NOMO-1 treated with DMSO at 0.1 percent for 48 hours (cell line): Measurements from ENCODE around the gene SARS1.

ENCODE experiments used
- DNase-seq: peaks from one replicate; lab custom pipeline; 2025; ENCODE audit not compliant: unreplicated experiment; lab: John Stamatoyannopoulos, UW

Gene SARS1

DNA sequence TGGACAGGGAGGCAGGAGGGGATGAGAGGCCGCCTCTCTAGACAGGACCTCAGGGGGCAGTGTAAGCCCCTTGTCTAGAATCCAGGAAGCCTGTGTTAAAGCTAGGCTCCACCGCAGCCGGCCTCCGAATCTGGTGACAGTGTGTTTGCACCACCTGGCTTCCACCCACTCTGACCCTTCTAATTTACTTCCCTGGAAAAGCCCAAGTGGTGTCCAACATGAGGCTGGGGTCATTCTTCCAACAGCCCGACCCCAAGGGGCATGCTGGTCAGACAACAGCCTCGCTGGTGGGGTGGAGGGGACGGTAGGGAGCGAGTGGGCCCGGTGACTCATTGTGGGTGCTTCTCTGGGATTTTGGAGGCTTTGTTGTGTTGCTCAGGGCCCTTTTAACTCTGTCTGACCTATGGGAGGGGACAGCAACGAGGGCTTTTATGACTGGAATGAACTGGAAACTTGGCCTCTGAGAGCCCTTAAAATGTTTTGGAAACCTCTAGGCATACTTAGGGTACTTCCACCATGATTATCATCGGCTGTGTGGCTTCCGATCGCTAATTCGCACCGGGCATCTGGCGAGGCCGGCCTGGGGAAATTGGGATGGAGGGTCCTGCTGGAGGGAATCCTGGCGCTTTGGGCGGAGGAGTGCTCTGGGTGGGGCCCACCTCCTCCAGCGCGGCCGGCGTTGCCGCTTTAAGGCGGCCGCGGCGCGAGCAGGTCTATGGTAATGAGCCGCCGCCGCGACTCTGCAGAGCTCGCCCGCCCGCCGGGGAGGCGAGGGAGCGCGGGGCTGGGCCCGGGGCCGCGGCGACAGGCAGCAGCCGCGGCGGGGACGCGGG lies 35.3 kb downstream of the SARS1 start, which contains the start of gene CELSR2:
Gene CELSR2, plus strand, starts transcription at position 743 of the 833 bp plus-strand sequence. CDS start 541 bp downstream, outside the sequence.
- peak; percentile 46 for DNase-seq

DNA sequence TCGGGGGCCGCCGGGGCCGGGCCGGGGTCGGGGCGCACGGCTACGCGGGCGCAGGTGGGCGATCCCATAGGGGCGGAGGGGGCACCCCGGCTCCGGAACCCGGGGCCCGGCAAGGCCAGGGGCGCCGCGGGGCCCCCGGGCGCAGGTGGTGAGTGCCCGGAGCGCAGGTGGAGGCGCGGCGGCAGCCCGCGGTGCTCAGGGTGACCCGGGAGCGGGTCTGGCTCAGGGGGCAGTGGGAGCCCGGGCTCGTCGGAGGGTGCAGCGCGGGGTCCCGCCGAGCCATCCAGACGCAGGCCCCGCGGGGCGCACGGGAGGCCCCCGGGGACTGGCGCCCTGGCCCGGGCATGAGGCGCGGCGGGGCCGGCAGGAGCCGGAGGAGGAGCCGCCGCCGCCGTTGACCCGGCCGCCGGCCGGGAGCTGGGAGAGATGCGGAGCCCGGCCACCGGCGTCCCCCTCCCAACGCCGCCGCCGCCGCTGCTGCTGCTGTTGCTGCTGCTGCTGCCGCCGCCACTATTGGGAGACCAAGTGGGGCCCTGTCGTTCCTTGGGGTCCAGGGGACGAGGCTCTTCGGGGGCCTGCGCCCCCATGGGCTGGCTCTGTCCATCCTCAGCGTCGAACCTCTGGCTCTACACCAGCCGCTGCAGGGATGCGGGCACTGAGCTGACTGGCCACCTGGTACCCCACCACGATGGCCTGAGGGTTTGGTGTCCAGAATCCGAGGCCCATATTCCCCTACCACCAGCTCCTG lies 36.1 kb downstream of the SARS1 start:
- no peak for DNase-seq

DNA sequence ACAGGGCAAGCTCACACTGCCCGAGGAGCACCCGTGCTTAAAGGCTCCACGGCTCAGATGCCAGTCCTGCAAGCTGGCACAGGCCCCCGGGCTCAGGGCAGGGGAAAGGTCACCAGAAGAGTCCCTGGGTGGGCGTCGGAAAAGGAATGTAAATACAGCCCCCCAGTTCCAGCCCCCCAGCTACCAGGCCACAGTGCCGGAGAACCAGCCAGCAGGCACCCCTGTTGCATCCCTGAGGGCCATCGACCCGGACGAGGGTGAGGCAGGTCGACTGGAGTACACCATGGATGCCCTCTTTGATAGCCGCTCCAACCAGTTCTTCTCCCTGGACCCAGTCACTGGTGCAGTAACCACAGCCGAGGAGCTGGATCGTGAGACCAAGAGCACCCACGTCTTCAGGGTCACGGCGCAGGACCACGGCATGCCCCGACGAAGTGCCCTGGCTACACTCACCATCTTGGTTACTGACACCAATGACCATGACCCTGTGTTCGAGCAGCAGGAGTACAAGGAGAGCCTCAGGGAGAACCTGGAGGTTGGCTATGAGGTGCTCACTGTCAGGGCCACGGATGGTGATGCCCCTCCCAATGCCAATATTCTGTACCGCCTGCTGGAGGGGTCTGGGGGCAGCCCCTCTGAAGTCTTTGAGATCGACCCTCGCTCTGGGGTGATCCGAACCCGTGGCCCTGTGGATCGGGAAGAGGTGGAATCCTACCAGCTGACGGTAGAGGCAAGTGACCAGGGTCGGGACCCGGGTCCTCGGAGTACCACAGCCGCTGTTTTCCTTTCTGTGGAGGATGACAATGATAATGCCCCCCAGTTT lies 36.9 kb downstream of the SARS1 start:
- no peak for DNase-seq

DNA sequence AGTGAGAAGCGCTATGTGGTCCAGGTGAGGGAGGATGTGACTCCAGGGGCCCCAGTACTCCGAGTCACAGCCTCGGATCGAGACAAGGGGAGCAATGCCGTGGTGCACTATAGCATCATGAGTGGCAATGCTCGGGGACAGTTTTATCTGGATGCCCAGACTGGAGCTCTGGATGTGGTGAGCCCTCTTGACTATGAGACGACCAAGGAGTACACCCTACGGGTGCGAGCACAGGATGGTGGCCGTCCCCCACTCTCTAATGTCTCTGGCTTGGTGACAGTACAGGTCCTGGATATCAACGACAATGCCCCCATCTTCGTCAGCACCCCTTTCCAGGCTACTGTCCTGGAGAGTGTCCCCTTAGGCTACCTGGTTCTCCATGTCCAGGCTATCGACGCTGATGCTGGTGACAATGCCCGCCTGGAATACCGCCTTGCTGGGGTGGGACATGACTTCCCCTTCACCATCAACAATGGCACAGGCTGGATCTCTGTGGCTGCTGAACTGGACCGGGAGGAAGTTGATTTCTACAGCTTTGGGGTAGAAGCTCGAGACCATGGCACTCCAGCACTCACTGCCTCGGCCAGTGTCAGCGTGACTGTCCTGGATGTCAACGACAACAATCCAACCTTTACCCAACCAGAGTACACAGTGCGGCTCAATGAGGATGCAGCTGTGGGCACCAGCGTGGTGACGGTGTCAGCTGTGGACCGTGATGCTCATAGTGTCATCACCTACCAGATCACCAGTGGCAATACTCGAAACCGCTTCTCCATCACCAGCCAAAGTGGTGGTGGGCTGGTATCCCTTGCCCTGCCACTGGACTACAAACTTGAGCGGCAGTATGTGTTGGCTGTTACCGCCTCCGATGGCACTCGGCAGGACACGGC lies 37.8 kb downstream of the SARS1 start:
- no peak for DNase-seq

DNA sequence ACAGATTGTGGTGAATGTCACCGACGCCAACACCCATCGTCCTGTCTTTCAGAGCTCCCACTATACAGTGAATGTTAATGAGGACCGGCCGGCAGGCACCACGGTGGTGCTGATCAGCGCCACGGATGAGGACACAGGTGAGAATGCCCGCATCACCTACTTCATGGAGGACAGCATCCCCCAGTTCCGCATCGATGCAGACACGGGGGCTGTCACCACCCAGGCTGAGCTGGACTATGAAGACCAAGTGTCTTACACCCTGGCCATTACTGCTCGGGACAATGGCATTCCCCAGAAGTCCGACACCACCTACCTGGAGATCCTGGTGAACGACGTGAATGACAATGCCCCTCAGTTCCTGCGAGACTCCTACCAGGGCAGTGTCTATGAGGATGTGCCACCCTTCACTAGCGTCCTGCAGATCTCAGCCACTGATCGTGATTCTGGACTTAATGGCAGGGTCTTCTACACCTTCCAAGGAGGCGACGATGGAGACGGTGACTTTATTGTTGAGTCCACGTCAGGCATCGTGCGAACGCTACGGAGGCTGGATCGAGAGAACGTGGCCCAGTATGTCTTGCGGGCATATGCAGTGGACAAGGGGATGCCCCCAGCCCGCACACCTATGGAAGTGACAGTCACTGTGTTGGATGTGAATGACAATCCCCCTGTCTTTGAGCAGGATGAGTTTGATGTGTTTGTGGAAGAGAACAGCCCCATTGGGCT lies 38.6 kb downstream of the SARS1 start:
- no peak for DNase-seq

DNA sequence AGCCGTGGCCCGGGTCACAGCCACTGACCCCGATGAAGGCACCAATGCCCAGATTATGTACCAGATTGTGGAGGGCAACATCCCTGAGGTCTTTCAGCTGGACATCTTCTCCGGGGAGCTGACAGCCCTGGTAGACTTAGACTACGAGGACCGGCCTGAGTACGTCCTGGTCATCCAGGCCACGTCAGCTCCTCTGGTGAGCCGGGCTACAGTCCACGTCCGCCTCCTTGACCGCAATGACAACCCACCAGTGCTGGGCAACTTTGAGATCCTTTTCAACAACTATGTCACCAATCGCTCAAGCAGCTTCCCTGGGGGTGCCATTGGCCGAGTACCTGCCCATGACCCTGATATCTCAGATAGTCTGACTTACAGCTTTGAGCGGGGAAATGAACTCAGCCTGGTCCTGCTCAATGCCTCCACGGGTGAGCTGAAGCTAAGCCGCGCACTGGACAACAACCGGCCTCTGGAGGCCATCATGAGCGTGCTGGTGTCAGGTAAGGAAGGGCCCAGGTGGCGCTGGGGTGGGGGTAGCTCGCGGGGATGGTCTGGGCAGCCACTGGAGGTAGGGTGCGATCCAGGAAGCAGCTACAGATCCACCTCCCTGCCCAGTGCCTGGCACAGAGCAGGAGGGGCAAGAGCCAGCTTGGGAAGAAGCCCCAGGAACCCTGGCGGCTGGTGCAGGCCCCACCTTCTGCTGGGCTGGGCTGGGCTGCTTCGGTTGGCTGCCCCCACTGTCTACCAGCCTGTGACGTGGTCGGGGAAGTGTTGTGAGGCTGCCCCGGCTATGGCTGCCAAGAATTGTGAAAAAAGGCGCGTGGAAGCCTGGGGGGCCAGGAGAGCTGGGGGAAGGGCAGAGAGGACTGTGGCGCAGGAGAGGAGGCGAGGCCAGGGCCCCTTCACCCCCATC lies 39.4 kb downstream of the SARS1 start:
- no peak for DNase-seq

DNA sequence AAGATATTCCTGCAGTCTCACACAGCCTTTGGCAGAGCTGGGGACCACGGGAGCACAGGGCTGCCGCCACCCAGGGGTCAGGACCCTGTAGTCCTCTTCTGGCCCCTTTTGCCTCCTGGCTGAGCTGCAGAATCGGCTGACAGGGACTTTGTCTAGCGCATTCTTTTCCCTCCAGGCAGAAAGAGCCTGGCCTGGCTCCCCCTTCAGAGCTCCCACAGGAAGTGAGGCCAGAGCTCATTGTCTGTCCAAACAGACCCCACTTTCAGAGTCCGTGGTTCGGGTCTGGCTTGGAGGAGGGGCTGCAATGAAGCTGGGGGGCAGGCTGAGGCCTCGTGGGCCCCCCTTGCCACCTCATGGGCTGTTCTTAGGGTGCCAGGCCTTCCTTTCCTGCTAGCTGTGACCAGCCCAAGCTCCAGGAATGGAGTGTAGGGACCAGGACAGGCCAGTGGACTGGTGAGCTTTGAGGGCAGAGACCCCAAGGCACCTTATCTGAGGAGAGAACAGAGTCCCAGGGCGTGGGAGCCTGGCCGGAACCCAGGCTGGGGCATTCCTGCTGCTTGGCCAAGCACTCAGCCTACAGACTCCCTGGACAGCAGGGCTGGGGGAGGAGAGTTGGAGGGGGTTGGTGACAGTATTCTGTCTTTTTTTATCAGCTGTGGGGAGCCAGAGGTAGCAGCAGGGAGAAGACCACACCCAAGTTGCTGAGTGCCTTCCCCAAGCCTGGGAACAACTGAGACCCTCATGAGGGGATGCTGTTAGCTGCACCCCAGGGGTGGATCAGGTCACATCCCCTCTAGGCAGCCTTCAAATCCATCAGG lies 40.3 kb downstream of the SARS1 start:
- no peak for DNase-seq

DNA sequence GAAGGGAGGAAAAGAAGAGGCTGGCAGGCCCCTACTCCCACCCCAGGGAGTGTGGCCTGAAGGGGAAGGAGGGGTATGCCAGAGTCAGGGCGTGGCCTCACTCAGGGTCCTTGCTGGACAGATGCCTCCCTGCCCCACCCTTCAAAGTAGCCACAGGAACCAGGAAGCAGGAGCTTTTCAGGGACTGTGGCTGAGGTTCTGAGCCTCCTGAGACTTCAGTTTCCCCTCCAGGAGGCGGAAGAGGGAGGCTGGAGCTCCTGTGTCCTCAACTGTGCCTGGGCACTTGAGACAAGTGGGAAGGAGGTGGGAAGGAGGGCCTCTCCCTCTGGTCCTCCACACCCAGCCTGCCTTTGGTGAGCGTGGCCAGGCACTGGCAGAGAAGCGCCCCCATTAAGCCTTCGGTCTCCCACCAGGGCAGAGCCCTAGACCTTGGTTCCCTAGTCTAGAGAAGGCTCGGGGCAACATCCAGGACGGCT lies 40.9 kb downstream of the SARS1 start:
- no peak for DNase-seq

DNA sequence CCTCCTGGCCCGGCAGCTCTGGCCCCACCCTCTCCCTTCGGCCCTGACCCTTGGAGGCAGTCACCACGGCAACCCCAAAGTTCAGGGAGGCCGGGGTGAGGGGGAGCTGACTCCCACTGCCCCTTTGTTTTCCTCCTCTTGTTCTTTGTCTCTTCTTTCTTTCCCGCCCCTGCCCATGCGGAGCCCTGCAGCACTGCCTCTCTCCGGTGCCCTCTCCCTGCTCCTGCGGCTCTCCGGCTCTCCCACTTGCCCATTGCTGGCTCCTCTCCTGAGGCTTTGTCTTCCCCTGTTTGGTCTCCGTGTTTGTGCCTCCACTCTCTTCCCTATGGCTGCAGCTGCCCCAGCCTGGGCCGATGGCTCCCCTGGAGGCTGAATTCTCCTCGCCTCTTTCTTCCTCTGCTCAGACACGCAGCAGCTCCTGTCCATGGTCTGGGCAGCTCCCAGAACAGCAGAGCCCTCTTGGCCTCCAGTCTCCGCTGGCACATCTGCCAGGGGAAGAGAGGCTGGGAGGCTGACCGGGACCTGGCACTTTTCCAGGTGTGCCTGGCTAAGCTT lies 41.5 kb downstream of the SARS1 start:
- DNase-seq: no peak

DNA sequence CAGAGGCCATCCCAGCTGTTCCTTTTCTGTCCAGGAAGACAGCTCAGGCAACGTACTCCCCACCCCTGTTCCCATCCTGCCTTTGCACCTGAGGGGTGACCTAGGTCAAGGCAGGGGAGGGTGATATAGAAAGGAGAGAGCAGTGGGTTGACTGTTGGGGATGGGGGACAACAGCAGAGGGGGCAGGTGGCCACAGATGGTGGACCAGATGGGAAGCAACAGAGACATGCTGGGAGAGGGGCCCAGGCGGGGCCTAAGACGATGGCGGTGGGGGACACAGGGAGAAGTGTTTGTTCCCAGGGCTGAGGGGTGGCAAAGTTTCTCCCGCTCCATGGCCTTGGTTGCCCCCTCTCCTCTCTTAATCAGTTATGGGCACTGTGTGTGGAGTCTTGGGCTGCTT lies 42.0 kb downstream of the SARS1 start:
- no peak for DNase-seq

DNA sequence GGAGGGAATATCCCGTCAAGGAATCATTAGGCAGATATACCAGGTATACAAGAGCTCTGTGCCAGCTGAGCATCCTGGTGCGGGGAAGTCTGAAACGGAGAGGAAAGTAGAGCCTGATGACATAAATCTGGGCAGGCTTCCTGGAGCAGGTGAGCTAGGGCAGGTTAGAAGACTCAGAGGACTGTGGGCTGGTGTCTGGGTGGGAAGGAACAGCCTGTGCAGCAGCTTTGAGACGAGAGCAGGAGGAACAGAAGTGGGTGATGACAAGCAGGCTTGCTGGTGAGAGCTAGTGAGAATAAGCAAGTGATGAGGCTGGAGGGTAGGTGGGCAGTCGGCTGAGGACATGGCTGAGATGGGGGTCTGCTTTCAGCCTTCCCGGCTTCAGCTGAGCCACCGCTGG lies 42.4 kb downstream of the SARS1 start:
- DNase-seq: no peak

DNA sequence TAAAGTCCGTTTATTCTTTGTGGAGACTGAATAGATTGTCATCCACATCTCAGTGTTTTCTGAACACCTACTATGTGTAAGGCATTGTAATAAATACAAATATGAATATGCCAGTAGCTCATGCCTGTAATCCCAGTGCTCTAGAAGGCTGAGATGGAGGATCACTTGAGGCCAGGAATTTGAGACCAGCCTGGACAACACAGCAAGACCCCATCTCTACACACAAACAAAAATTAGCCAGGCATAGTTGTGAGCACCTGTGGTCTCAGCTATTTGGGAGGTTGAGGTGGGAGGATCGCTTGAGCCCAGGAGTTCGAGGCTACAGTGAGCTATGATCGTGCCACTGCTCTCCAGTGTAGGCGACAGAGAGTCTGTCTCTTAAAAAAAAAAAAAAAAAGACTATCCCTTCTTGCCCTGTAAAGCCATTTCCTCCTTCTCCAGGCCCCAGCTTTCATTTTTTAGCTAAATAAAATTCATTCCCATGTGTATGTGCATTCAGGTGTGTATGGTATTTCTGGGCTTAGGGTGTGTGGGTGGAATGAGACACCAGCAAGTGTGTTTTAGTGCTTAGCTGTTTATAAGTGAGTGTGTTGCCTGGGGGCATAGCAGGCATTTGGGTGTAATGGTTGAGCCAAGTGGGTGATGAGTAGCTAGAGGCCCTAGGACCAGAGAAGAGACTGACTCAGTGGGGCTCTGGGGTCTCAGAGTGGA lies 43.4 kb downstream of the SARS1 start:
- DNase-seq: no peak

DNA sequence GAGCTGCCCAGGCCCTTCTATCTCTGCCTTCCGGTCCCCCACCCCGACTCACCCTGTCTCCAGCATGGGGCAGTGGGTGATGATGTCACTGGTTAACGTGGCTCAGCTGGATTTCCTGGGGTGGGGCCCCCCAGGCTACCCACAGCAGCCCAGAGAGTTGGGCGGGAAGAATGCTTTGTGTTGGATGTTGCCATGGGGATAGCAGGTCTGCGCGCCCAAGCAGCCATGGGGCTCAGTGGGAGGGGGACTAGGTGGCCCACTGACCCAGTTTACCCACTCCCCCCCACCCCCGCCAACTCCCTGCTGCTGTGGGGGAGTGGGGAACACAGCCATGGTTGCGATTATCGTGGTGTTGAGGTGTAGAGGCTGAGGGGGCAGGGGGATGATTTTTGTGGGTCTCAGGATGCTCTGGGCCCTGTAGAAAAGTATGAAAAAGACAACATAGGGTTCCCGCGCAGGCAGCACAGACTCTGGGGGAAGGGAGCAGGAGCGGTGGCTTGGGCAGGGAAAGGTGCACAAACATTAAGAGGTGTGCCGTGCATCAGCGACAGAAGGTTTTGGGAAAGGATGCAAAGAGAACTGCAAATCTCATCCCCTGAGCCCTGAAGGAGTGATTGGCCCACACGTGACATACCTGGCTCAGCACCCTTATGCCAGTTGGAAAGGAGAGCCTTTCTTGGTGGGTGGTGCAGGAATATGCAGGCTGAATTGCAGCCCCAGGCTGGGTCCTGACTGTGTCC lies 44.1 kb downstream of the SARS1 start:
- DNase-seq: no peak

DNA sequence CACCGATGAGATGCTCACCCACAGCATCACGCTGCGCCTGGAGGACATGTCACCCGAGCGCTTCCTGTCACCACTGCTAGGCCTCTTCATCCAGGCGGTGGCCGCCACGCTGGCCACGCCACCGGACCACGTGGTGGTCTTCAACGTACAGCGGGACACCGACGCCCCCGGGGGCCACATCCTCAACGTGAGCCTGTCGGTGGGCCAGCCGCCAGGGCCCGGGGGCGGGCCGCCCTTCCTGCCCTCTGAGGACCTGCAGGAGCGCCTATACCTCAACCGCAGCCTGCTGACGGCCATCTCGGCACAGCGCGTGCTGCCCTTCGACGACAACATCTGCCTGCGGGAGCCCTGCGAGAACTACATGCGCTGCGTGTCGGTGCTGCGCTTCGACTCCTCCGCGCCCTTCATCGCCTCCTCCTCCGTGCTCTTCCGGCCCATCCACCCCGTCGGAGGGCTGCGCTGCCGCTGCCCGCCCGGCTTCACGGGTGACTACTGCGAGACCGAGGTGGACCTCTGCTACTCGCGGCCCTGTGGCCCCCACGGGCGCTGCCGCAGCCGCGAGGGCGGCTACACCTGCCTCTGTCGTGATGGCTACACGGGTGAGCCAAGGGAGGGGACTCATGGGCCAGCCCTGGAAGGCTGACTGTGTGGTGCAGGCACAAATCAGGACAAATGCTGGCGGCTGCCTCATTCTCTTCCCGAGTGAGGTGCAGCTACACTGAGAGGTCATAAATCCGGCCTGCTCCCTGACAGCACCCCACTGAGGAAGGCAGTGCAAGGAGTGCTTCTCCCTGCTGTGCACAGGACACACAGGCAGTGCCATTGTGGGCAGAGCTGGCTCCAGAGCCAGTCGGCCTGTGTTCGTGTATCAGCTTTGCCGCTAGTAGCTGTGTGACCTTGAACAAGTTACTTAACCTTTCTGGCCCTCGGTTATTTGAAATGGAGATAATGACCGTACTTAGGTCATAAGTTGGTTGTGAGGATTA lies 45.1 kb downstream of the SARS1 start:
- no peak for DNase-seq
